SK-N-SH treated with all-trans-retinoic acid at 6 μM for 48 hours (cell line): ENCODE measurements around the gene ERN1.

ENCODE experiments used
- GLIS3 ChIP-seq: fragments of 250-450 bp; sonication (Bioruptor Pico); IDR thresholded peaks from 2 replicates; pipeline ENCODE4 v1.5.0; 2020; ENCODE audit warnings: mild to moderate bottlenecking, moderate library complexity
- PPARA ChIP-seq: fragments of 250-450 bp; sonication (Bioruptor Pico); IDR thresholded peaks from 2 replicates; pipeline ENCODE4 v1.5.0; 2020; ENCODE audit warnings: mild to moderate bottlenecking, borderline replicate concordance
- ZC3H10 ChIP-seq: fragments of 250-450 bp; sonication (Bioruptor Pico); IDR thresholded peaks from 2 replicates; pipeline ENCODE4 v1.5.1; 2021; ENCODE audit warnings: mild to moderate bottlenecking, moderate library complexity
- ZNF565 ChIP-seq: fragments of 450-650 bp; formaldehyde crosslinking; conservative IDR thresholded peaks from 2 replicates; pipeline ENCODE4 v1.5.0; 2020; ENCODE audit warnings: low read depth, mild to moderate bottlenecking, moderate library complexity
- ZNF8 ChIP-seq: fragments of 450-650 bp; formaldehyde crosslinking; IDR thresholded peaks from 2 replicates; pipeline ENCODE4 v1.5.0; 2020; ENCODE audit warnings: mild to moderate bottlenecking, moderate library complexity
- TF ChIP-seq, protein P1 (sequence below): fragments of 250-450 bp; sonication (Bioruptor Pico); IDR thresholded peaks from 2 replicates; pipeline ENCODE4 v1.8.0; 2020; ENCODE audit warnings: mild to moderate bottlenecking, moderate library complexity, borderline replicate concordance
- TF ChIP-seq, protein P2 (sequence below): fragments of 250-450 bp; sonication (Bioruptor Pico); IDR thresholded peaks from 2 replicates; pipeline ENCODE4 v1.5.0; 2020; ENCODE audit warnings: mild to moderate bottlenecking, moderate library complexity
- TF ChIP-seq, protein P3 (sequence below): fragments of 250-450 bp; sonication (Bioruptor Pico); IDR thresholded peaks from 2 replicates; pipeline ENCODE4 v1.5.1; 2021; ENCODE audit warnings: mild to moderate bottlenecking, moderate library complexity
- TF ChIP-seq, protein P4 (sequence below): fragments of 250-450 bp; sonication (Bioruptor Pico); IDR thresholded peaks from 2 replicates; pipeline ENCODE4 v1.5.1; 2020; ENCODE audit warnings: low read depth, mild to moderate bottlenecking, moderate library complexity

DNA sequence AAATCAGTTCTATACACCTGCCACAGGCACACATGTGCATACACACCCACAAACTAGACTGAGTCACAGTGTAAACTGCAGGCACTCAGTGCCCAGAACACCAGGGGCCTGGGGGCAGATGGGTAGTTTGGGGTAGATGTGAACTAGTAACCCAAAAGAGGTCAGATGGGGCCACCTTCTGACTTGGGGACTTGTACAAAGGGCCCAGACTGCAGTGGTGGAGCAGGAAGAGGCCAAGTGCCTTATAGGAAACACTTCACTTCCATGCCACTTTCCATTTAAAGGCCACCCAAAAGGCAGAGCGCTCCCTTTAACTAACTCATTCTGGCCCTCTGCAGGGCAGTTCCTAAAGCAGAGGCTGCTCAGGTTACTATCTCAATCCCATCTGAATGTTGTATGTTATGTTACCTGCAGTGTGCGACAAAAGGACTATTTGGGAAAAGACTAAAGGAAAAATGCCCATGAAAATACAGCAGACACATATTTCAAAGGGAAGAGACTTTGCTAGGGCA is 27.8 kb upstream of the ERN1 start:
- TF ChIP-seq ZC3H10 (no peak), ZNF8 (CRISPR knock-in tag) (no peak), ZNF565 (CRISPR knock-in tag) (no peak), PPARA (CRISPR knock-in tag) (no peak), GLIS3 (CRISPR knock-in tag) (no peak)
- TF ChIP-seq, protein P1, sequence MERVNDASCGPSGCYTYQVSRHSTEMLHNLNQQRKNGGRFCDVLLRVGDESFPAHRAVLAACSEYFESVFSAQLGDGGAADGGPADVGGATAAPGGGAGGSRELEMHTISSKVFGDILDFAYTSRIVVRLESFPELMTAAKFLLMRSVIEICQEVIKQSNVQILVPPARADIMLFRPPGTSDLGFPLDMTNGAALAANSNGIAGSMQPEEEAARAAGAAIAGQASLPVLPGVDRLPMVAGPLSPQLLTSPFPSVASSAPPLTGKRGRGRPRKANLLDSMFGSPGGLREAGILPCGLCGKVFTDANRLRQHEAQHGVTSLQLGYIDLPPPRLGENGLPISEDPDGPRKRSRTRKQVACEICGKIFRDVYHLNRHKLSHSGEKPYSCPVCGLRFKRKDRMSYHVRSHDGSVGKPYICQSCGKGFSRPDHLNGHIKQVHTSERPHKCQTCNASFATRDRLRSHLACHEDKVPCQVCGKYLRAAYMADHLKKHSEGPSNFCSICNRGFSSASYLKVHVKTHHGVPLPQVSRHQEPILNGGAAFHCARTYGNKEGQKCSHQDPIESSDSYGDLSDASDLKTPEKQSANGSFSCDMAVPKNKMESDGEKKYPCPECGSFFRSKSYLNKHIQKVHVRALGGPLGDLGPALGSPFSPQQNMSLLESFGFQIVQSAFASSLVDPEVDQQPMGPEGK (CRISPR knock-in tag), result no peak
- TF ChIP-seq, protein P2, sequence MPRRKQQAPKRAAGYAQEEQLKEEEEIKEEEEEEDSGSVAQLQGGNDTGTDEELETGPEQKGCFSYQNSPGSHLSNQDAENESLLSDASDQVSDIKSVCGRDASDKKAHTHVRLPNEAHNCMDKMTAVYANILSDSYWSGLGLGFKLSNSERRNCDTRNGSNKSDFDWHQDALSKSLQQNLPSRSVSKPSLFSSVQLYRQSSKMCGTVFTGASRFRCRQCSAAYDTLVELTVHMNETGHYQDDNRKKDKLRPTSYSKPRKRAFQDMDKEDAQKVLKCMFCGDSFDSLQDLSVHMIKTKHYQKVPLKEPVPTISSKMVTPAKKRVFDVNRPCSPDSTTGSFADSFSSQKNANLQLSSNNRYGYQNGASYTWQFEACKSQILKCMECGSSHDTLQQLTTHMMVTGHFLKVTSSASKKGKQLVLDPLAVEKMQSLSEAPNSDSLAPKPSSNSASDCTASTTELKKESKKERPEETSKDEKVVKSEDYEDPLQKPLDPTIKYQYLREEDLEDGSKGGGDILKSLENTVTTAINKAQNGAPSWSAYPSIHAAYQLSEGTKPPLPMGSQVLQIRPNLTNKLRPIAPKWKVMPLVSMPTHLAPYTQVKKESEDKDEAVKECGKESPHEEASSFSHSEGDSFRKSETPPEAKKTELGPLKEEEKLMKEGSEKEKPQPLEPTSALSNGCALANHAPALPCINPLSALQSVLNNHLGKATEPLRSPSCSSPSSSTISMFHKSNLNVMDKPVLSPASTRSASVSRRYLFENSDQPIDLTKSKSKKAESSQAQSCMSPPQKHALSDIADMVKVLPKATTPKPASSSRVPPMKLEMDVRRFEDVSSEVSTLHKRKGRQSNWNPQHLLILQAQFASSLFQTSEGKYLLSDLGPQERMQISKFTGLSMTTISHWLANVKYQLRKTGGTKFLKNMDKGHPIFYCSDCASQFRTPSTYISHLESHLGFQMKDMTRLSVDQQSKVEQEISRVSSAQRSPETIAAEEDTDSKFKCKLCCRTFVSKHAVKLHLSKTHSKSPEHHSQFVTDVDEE (CRISPR knock-in tag), result no peak
- TF ChIP-seq, protein P3, sequence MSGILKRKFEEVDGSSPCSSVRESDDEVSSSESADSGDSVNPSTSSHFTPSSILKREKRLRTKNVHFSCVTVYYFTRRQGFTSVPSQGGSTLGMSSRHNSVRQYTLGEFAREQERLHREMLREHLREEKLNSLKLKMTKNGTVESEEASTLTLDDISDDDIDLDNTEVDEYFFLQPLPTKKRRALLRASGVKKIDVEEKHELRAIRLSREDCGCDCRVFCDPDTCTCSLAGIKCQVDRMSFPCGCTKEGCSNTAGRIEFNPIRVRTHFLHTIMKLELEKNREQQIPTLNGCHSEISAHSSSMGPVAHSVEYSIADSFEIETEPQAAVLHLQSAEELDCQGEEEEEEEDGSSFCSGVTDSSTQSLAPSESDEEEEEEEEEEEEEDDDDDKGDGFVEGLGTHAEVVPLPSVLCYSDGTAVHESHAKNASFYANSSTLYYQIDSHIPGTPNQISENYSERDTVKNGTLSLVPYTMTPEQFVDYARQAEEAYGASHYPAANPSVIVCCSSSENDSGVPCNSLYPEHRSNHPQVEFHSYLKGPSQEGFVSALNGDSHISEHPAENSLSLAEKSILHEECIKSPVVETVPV (CRISPR knock-in tag), result no peak
- TF ChIP-seq, protein P4, sequence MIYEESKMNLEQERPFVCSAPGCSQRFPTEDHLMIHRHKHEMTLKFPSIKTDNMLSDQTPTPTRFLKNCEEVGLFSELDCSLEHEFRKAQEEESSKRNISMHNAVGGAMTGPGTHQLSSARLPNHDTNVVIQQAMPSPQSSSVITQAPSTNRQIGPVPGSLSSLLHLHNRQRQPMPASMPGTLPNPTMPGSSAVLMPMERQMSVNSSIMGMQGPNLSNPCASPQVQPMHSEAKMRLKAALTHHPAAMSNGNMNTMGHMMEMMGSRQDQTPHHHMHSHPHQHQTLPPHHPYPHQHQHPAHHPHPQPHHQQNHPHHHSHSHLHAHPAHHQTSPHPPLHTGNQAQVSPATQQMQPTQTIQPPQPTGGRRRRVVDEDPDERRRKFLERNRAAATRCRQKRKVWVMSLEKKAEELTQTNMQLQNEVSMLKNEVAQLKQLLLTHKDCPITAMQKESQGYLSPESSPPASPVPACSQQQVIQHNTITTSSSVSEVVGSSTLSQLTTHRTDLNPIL, result no peak
